AG10803 (cell line): ENCODE data around the gene PLXDC2.
"Not testable (repeated sequence)": the region's sequence is repeated elsewhere in the genome, so short reads cannot be mapped to it uniquely, and the experiment has no call there.

Experiments
- DNase-seq: peaks from one replicate; pipeline ENCODE4 v3.0.0; 2010; ENCODE audit warnings: low read depth
- H3K4me3 ChIP-seq: 2 replicates; pipeline ENCODE4 v1.5.1; 2011; ENCODE audit warnings: mild to moderate bottlenecking, low read length, control low read depth
- CTCF ChIP-seq: conservative IDR thresholded peaks from 2 replicates; pipeline ENCODE4 v1.5.1; 2011; ENCODE audit warnings: mild to moderate bottlenecking, low read length, control low read depth, inconsistent platforms

The PLXDC2 gene

DNA sequence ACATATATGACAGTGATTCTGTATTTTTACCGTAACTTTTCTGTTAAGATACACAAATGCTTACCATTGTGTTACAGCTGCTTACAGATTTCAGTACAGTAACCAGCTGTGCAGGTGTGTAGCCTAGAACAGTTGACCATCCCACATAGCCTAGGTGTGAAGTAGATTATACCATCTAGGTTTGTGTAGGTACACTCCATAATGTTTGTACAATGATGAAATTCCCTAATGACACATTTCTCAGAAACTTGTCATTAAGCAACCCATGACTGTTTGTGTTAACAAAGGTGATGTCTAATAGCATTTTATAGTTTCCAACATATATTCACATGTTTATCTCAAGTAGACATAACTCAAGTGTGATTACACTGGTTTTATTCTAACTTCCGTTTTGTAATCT, 218.5 kb downstream of the PLXDC2 start:
- H3K4me3 ChIP-seq = no peak overlapping the region
- DNase-seq = no peak
- TF ChIP-seq CTCF = no peak

GRCh38 chr10:20040012-20040411, 223.8 kb downstream of the PLXDC2 start:
- DNase-seq = no peak
- no peak overlapping the region for H3K4me3 ChIP-seq
- TF ChIP-seq CTCF = no peak

DNA sequence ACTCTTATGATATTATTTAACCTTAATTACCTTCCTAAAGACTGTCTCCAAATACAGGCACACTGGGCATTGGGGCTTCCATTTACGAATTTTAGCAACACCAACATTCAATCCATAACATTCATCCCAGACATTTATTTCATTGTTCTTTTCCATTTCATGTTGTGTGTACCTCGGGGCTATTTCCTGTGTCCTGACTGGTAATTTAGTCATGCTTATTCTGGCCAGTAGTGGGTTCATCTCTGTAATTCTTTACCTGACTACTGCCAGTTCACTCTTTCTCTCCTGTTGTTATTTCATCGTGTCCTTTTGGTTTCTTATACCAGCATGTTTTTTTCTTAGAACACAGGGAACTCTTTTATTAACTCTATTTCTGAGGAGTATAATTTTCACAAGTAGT, 225.7 kb downstream of the PLXDC2 start:
- no peak overlapping the region for H3K4me3 ChIP-seq
- no peak for TF ChIP-seq CTCF
- no peak for DNase-seq

DNA sequence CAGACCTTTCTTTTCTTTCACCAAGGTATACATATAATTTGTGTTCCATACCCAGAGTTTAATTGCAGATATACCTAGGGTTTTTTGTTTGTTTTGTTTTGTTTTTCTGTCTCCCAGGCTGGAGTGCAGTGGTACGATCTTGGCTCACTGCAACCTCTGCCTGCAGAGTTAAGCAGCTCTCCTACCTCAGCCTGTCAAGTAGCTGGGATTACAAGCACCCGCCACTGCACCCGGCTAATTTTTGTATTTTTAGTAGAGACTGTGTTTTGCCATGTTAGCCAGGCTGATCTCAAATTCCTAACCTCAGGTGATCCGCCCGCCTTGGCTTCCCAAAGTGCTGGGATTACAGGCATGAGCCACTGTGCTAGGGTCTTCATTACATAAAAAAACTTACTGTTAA, 228.9 kb downstream of the PLXDC2 start:
- H3K4me3 ChIP-seq, DNase-seq: not testable (repeated sequence)

GRCh38 chr10:20048161-20048560, 231.9 kb downstream of the PLXDC2 start:
- TF ChIP-seq CTCF = no peak
- no peak for DNase-seq
- no peak overlapping the region for H3K4me3 ChIP-seq

- H3K4me3 ChIP-seq = no peak overlapping the region
- DNase-seq = no peak
- no peak for TF ChIP-seq CTCF
Observed at GRCh38 chr10:20058135-20058534, 241.9 kb downstream of the PLXDC2 start.

DNA sequence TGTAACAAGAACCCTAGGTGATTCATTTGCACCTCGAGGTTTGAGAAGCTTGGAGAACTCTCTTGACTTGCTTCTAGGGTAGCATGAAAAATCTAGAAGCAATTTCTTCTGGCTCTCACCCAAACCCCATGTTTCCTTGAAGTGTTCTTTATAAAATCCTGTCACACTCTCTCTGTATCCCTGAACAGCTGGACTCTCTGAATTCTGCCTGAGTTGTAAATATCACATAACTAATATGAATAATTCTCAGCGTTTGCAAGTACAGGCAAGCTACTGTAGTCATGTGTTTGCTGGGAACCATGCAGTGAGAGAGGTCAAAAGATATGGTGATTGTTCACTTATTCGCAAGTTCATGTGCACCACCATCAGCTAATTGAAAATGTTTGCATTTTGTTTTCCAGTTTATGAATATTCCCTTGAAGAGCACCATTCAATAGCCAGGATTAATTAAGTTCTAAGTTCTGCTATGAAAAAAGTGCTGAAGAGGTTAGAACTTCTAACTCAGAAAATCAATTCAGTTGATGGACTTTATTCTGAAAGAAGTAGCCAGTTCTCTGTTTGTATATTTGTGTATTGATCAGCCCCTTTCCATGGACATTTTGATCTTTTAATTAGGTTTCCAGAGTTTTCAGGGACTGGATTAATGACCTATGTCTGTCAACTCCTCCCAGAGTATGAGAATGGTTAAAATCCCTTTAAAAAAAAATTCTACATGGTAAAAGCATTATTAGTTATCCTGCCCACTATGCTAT, 243.0 kb downstream of the PLXDC2 start:
- no peak for TF ChIP-seq CTCF
- H3K4me3 ChIP-seq = no peak overlapping the region
- DNase-seq = no peak
